Hepatocyte (in vitro differentiated cells): ENCODE data around the gene SIM2. TPM values are rescaled to one million over a fixed set of nuclear protein-coding genes. Genes with fewer than 3 reads are reported as not detected.

Source experiments
- DNase-seq: peaks from one replicate; pipeline ENCODE4 v3.0.0-alpha.2; 2016; ENCODE audit warnings: low spot score
- H2AFZ ChIP-seq: fragments of 200-600 bp; sonication (generic); 2 replicates; pipeline ENCODE4 v1.6.0; 2016; ENCODE audit warnings: antibody characterized with exemption, mild to moderate bottlenecking
- H3K27ac ChIP-seq: fragments of 200-600 bp; sonication (generic); 2 replicates; pipeline ENCODE4 v1.5.1; 2016; ENCODE audit warnings: mild to moderate bottlenecking
- H3K27me3 ChIP-seq: fragments of 200-600 bp; sonication (generic); 2 replicates; pipeline ENCODE4 v1.6.1; 2016
- H3K36me3 ChIP-seq: fragments of 200-600 bp; sonication (generic); replicated peaks from 2 replicates; pipeline ENCODE4 v1.5.1; 2016; ENCODE audit warnings: low read depth; ENCODE audit not compliant: insufficient read depth
- H3K4me1 ChIP-seq: fragments of 200-600 bp; sonication (generic); 2 replicates; pipeline ENCODE4 v1.5.1; 2016; ENCODE audit warnings: mild to moderate bottlenecking, moderate library complexity; ENCODE audit not compliant: insufficient read depth
- H3K4me2 ChIP-seq: fragments of 200-600 bp; sonication (generic); 2 replicates; pipeline ENCODE4 v1.6.0; 2016
- H3K4me3 ChIP-seq: fragments of 200-600 bp; sonication (generic); 2 replicates; pipeline ENCODE4 v1.5.1; 2016; ENCODE audit warnings: mild to moderate bottlenecking
- H3K79me2 ChIP-seq: fragments of 200-600 bp; sonication (generic); 2 replicates; pipeline ENCODE4 v1.6.0; 2017; ENCODE audit warnings: mild to moderate bottlenecking
- H3K9me2 ChIP-seq: fragments of 200-600 bp; sonication (generic); replicated peaks from 2 replicates; pipeline ENCODE4 v1.6.0; 2017; ENCODE audit warnings: mild to moderate bottlenecking; ENCODE audit not compliant: insufficient read depth
- H3K9me3 ChIP-seq: fragments of 200-600 bp; sonication (generic); 2 replicates; pipeline ENCODE4 v1.5.1; 2016; ENCODE audit warnings: low read depth, mild to moderate bottlenecking
- H4K20me1 ChIP-seq: fragments of 200-600 bp; sonication (generic); 2 replicates; pipeline ENCODE4 v1.6.0; 2016; ENCODE audit warnings: mild to moderate bottlenecking; ENCODE audit not compliant: insufficient read depth, poor library complexity, severe bottlenecking
- EZH2 ChIP-seq: fragments of 200-600 bp; sonication (generic); IDR thresholded peaks from 2 replicates; pipeline ENCODE4 v1.6.1; 2016; ENCODE audit warnings: antibody characterized with exemption, mild to moderate bottlenecking, borderline replicate concordance
- EZH2phosphoT487 ChIP-seq: fragments of 200-600 bp; sonication (generic); IDR thresholded peaks from one replicate; pipeline ENCODE4 v1.6.1; 2018; ENCODE audit warnings: antibody characterized with exemption, mild to moderate bottlenecking, low read depth, moderate library complexity; ENCODE audit not compliant: unreplicated experiment, severe bottlenecking
- WGBS: methylation state at CpG from one replicate; pipeline ENCODE4 v1.1.6; 2016; ENCODE audit warnings: low lambda C conversion rate; ENCODE audit errors: missing lambda C conversion rate; 5-methylcytosine and 5-hydroxymethylcytosine counted together
- polyA plus RNA-seq: library from polyadenylated mRNA; unstranded; fragments of >200 nt; fragmentation: Nextera tagmentation; extraction: Ambion mirVana; gene quantifications from 2 replicates; pipeline ENCODE4 v1.2.1, GENCODE V29; 2016
- total RNA-seq: library from RNA; depleted of rRNA; stranded (reverse); fragments of >200 nt; gene quantifications from 2 replicates; pipeline ENCODE4 v1.2.3, GENCODE V29; 2014
- TF ChIP-seq, protein P1 (sequence below): fragments of 200-600 bp; sonication (generic); IDR thresholded peaks from 2 replicates; pipeline ENCODE4 v1.5.1; 2016; ENCODE audit warnings: antibody characterized with exemption, mild to moderate bottlenecking; ENCODE audit not compliant: poor library complexity

The SIM2 gene
- total and polyA plus RNA-seq, 2 experiments from 2014 or later = 0.20 to 0.35 TPM

GRCh38 chr21:36761685-36762084 is 62.8 kb downstream of the SIM2 start:
- no peaks in the 10 kb centered on the region for H3K9me3 ChIP-seq
- H3K9me2 ChIP-seq = no peaks in the 10 kb centered on the region
- H3K36me3 ChIP-seq = no peaks in the 10 kb centered on the region
- 91% methylated on average over 11 of the region's 11 CpGs for WGBS
- no peak for TF ChIP-seq EZH2phosphoT487
- TF ChIP-seq, protein P1, sequence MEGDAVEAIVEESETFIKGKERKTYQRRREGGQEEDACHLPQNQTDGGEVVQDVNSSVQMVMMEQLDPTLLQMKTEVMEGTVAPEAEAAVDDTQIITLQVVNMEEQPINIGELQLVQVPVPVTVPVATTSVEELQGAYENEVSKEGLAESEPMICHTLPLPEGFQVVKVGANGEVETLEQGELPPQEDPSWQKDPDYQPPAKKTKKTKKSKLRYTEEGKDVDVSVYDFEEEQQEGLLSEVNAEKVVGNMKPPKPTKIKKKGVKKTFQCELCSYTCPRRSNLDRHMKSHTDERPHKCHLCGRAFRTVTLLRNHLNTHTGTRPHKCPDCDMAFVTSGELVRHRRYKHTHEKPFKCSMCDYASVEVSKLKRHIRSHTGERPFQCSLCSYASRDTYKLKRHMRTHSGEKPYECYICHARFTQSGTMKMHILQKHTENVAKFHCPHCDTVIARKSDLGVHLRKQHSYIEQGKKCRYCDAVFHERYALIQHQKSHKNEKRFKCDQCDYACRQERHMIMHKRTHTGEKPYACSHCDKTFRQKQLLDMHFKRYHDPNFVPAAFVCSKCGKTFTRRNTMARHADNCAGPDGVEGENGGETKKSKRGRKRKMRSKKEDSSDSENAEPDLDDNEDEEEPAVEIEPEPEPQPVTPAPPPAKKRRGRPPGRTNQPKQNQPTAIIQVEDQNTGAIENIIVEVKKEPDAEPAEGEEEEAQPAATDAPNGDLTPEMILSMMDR = no peak
- TF ChIP-seq EZH2 = no peak
- H3K79me2 ChIP-seq = no peaks in the 10 kb centered on the region
- H3K4me1 ChIP-seq = no peaks in the 10 kb centered on the region
- H3K27me3 ChIP-seq = no peaks in the 10 kb centered on the region
- no peaks in the 10 kb centered on the region for H4K20me1 ChIP-seq
- H2AFZ ChIP-seq = no peak overlapping the region
- DNase-seq = no peak
- no peak overlapping the region for H3K27ac ChIP-seq
- H3K4me3 ChIP-seq = no peak overlapping the region
- no peak overlapping the region for H3K4me2 ChIP-seq

- Histone ChIP-seq H3K9me2 (no peaks in the 10 kb centered on the region), H3K27ac (no peak overlapping the region), H3K4me1 (no peaks in the 10 kb centered on the region), H4K20me1 (no peaks in the 10 kb centered on the region), H2AFZ (no peak overlapping the region), H3K9me3 (no peaks in the 10 kb centered on the region), H3K4me3 (no peak overlapping the region), H3K27me3 (no peaks in the 10 kb centered on the region), H3K36me3 (no peaks in the 10 kb centered on the region), H3K79me2 (no peaks in the 10 kb centered on the region), H3K4me2 (no peak overlapping the region)
- TF ChIP-seq, protein P1 = no peak
- TF ChIP-seq EZH2phosphoT487 = no peak
- TF ChIP-seq EZH2 = no peak
- no peak for DNase-seq
- WGBS = 89% methylated on average over 9 of the region's 9 CpGs
These were observed 63.7 kb downstream of the SIM2 start for GRCh38 chr21:36762642-36763041.

DNA sequence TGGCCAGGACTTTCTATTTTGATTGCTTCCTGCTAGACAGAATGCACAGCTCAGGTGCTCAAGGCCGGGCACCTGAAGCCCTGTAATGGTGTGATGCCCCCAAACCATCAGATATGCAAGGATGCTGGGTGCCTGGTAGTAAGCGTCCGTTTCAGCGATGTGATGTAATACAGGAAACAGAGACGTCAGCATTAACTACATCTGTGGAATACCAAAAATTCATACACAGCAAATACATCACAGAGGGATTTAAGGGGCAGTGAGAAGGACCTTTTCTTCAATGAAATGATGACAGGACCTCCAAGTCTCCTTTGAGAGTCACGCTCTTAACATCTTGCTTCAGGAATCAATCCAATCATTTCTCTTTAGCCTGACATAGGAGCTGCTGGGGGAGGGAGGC is 64.4 kb downstream of the SIM2 start:
- H3K4me3 ChIP-seq = no peak overlapping the region
- H3K79me2 ChIP-seq = no peaks in the 10 kb centered on the region
- no peaks in the 10 kb centered on the region for H4K20me1 ChIP-seq
- no peaks in the 10 kb centered on the region for H3K27me3 ChIP-seq
- H3K9me2 ChIP-seq = no peaks in the 10 kb centered on the region
- no peak overlapping the region for H3K27ac ChIP-seq
- no peaks in the 10 kb centered on the region for H3K36me3 ChIP-seq
- no peaks in the 10 kb centered on the region for H3K9me3 ChIP-seq
- TF ChIP-seq, protein P1 = no peak
- TF ChIP-seq EZH2phosphoT487 (no peak), EZH2 (no peak)
- no peak for DNase-seq
- no peak overlapping the region for H3K4me2 ChIP-seq
- H2AFZ ChIP-seq = no peak overlapping the region
- no peaks in the 10 kb centered on the region for H3K4me1 ChIP-seq
- 88% methylated on average over 6 of the region's 6 CpGs for WGBS

DNA sequence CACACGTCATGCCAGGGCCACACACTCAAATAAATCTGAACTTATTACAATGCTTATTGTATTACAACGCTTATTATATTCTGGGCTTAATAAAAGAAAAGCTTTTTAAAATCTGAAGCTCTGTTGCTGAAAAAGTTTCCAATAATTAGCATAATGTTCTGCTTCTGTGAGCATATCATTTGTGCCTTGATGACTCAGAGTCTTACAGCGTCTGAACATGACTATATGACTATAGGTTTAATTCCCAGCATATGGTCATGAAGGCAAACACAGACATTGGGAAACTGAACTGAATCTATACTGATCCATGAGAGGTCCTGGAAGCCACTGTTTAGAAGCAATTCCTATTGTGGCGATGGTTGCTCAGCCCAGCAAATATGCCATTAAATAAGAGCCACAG is 66.3 kb downstream of the SIM2 start:
- no peak overlapping the region for H3K27ac ChIP-seq
- no peaks in the 10 kb centered on the region for H4K20me1 ChIP-seq
- TF ChIP-seq EZH2phosphoT487 (no peak), EZH2 (no peak)
- TF ChIP-seq, protein P1 = no peak
- WGBS = 92% methylated on average over 4 of the region's 4 CpGs
- H3K4me1 ChIP-seq = peaks cover 15% of the 10 kb centered on the region
- no peak overlapping the region for H3K4me2 ChIP-seq
- no peaks in the 10 kb centered on the region for H3K27me3 ChIP-seq
- no peaks in the 10 kb centered on the region for H3K9me3 ChIP-seq
- H2AFZ ChIP-seq = no peak overlapping the region
- no peaks in the 10 kb centered on the region for H3K79me2 ChIP-seq
- no peaks in the 10 kb centered on the region for H3K36me3 ChIP-seq
- no peaks in the 10 kb centered on the region for H3K9me2 ChIP-seq
- no peak for DNase-seq
- no peak overlapping the region for H3K4me3 ChIP-seq
